H1 (cell line): Measurements from ENCODE around the gene SNX20. TPM values are rescaled to one million over a fixed set of nuclear protein-coding genes. Genes with fewer than 3 reads are reported as not detected.

Source experiments
- CTCF ChIA-PET: fragments of 300-600 bp; sonication (Branson Sonifier 250); formaldehyde crosslinking; loops from one replicate; lab custom pipeline; 2021; ENCODE audit not compliant: partially characterized antibody; lab: Charles Lee
- POLR2A ChIA-PET: fragments of 300-600 bp; sonication (Branson Sonifier 250); formaldehyde crosslinking; loops from one replicate; lab custom pipeline; 2021; ENCODE audit warnings: inconsistent platforms; ENCODE audit not compliant: partially characterized antibody; lab: Charles Lee
- DNase-seq, 2 experiments: peaks; one replicate each; pipeline versions ENCODE4 v3.0.0 to v3.0.0-alpha.2; 2010 to 2022; ENCODE audit warnings: low spot score in 2 of 2, low read depth in 1 of 2, mixed read lengths in 1 of 2
- FAIRE-seq: peaks from 2 replicates; lab custom pipeline; 2011; peaks lifted over from hg19 to GRCh38; lab: Jason Lieb, UNC
- H2AFZ ChIP-seq: 2 replicates; pipeline ENCODE4 v1.8.1; 2012; ENCODE audit warnings: low read length, inconsistent platforms
- H2AK5ac ChIP-seq: 2 replicates; pipeline ENCODE4 v1.6.1; 2013; ENCODE audit warnings: low read depth, low read length
- H2BK120ac ChIP-seq: replicated peaks from 2 replicates; pipeline ENCODE3; 2013; ENCODE audit warnings: low read depth, low read length, inconsistent platforms
- H2BK12ac ChIP-seq: 2 replicates; pipeline ENCODE4 v1.6.1; 2013; ENCODE audit warnings: low read depth, low read length
- H2BK15ac ChIP-seq: 2 replicates; pipeline ENCODE4 v1.6.1; 2013; ENCODE audit warnings: low read length
- H2BK20ac ChIP-seq: 2 replicates; pipeline ENCODE4 v1.6.1; 2013; ENCODE audit warnings: low read length
- H2BK5ac ChIP-seq: 2 replicates; pipeline ENCODE4 v1.6.1; 2013; ENCODE audit warnings: low read depth, low read length
- H3K14ac ChIP-seq: 2 replicates; pipeline ENCODE4 v1.6.1; 2013; ENCODE audit warnings: inconsistent platforms; ENCODE audit not compliant: insufficient read length
- H3K18ac ChIP-seq: 2 replicates; pipeline ENCODE4 v1.6.1; 2013; ENCODE audit warnings: low read length; ENCODE audit errors: extremely low read depth
- H3K23ac ChIP-seq: 2 replicates; pipeline ENCODE4 v1.6.1; 2013; ENCODE audit warnings: inconsistent platforms; ENCODE audit not compliant: insufficient read length
- H3K23me2 ChIP-seq: 2 replicates; pipeline ENCODE4 v1.6.1; 2013; ENCODE audit warnings: low read depth, low read length
- H3K27ac ChIP-seq: 2 replicates; pipeline ENCODE4 v1.6.1; 2011; ENCODE audit warnings: low read depth, low read length, inconsistent platforms
- H3K27me3 ChIP-seq, 4 experiments: replicated peaks in 1 of 4; 1 replicate in 1 of 4; 2 replicates in 3 of 4; pipeline versions ENCODE4 v1.6.1 to v1.8.1; 2011 to 2013; ENCODE audit warnings: low read length in 3 of 4, mild to moderate bottlenecking in 3 of 4, inconsistent platforms in 2 of 4, mixed read lengths in 2 of 4, moderate library complexity in 1 of 4; ENCODE audit not compliant: control insufficient read depth in 3 of 4, insufficient read depth in 3 of 4; ENCODE audit errors: extremely low read depth in 1 of 4
- H3K36me3 ChIP-seq, 4 experiments: 2 replicates each; pipeline versions ENCODE4 v1.6.1 to v1.8.1; 2011 to 2013; ENCODE audit warnings: mild to moderate bottlenecking in 4 of 4, low read length in 3 of 4, moderate library complexity in 2 of 4, control low read depth in 1 of 4, inconsistent platforms in 1 of 4; ENCODE audit not compliant: insufficient read depth in 4 of 4, control insufficient read depth in 2 of 4
- H3K4ac ChIP-seq: replicated peaks from 2 replicates; pipeline ENCODE3; 2013; ENCODE audit warnings: low read length, low read depth, mixed read lengths, inconsistent platforms; ENCODE audit not compliant: insufficient read length
- H3K4me1 ChIP-seq, 4 experiments: replicated peaks in 1 of 4; 1 replicate in 1 of 4; 2 replicates in 3 of 4; pipeline versions ENCODE4 v1.6.1 to v1.8.1; 2011 to 2013; ENCODE audit warnings: low read length in 3 of 4, inconsistent platforms in 2 of 4, mixed read lengths in 1 of 4; ENCODE audit not compliant: insufficient read depth in 4 of 4, control insufficient read depth in 3 of 4
- H3K4me2 ChIP-seq, 2 experiments: 2 replicates each; pipeline versions ENCODE4 v1.6.1 to v1.8.1; 2011 to 2013; ENCODE audit warnings: low read depth in 2 of 2, low read length in 2 of 2, control low read depth in 1 of 2, inconsistent platforms in 1 of 2, mild to moderate bottlenecking in 1 of 2; ENCODE audit not compliant: insufficient read depth in 1 of 2
- H3K4me3 ChIP-seq, 4 experiments: fragments of 200-600, 300-600 bp in 1 of 4; sonication (generic), shearing (Covaris generic), sonication (Bioruptor Twin) in 1 of 4; 2 replicates each; pipeline versions ENCODE4 v1.5.1 to v1.8.1; 2011 to 2016; ENCODE audit warnings: low read length in 4 of 4, low read depth in 3 of 4, control low read depth in 2 of 4, inconsistent platforms in 2 of 4, mild to moderate bottlenecking in 2 of 4, mixed read lengths in 1 of 4, moderate library complexity in 1 of 4; ENCODE audit not compliant: insufficient read depth in 2 of 4; ENCODE audit errors: extremely low read depth in 1 of 4
- H3K56ac ChIP-seq: replicated peaks from 2 replicates; pipeline ENCODE3; 2013; ENCODE audit warnings: low read depth, mild to moderate bottlenecking, mixed read lengths, low read length, inconsistent platforms; ENCODE audit not compliant: insufficient read length
- H3K79me1 ChIP-seq: 2 replicates; pipeline ENCODE4 v1.6.1; 2013; ENCODE audit warnings: low read depth, low read length, control low read depth
- H3K79me2 ChIP-seq, 2 experiments: 2 replicates each; pipeline versions ENCODE4 v1.6.1 to v1.8.1; 2012 to 2013; ENCODE audit warnings: low read length in 2 of 2, mild to moderate bottlenecking in 2 of 2, inconsistent platforms in 1 of 2; ENCODE audit not compliant: insufficient read depth in 2 of 2, control insufficient read depth in 1 of 2
- H3K9ac ChIP-seq, 4 experiments: replicated peaks in 1 of 4; 1 replicate in 1 of 4; 2 replicates in 3 of 4; pipeline versions ENCODE4 v1.6.1 to v1.8.1; 2011 to 2013; ENCODE audit warnings: low read depth in 3 of 4, low read length in 3 of 4, control low read depth in 2 of 4, mild to moderate bottlenecking in 2 of 4, moderate library complexity in 2 of 4, inconsistent platforms in 1 of 4; ENCODE audit errors: extremely low read depth in 1 of 4
- H3K9me3 ChIP-seq, 2 experiments: 2 replicates each; pipeline versions ENCODE4 v1.6.1 to v1.8.1; 2012 to 2013; ENCODE audit warnings: mild to moderate bottlenecking in 2 of 2, moderate library complexity in 2 of 2, control low read depth in 1 of 2, inconsistent platforms in 1 of 2, low read depth in 1 of 2, low read length in 1 of 2, mixed read lengths in 1 of 2; ENCODE audit not compliant: insufficient read depth in 2 of 2
- H4K20me1 ChIP-seq, 2 experiments: replicated peaks in 1 of 2; 2 replicates each; pipeline versions ENCODE3 to v1.8.1; 2011 to 2013; ENCODE audit warnings: inconsistent platforms in 2 of 2, low read length in 2 of 2, mild to moderate bottlenecking in 1 of 2; ENCODE audit not compliant: insufficient read depth in 2 of 2, control insufficient read depth in 1 of 2
- H4K5ac ChIP-seq: 2 replicates; pipeline ENCODE4 v1.6.1; 2013; ENCODE audit warnings: low read length, low read depth, mixed read lengths, inconsistent platforms; ENCODE audit not compliant: insufficient read length
- H4K8ac ChIP-seq: 2 replicates; pipeline ENCODE4 v1.8.0; 2013; ENCODE audit warnings: mild to moderate bottlenecking, moderate library complexity, low read length, inconsistent platforms; ENCODE audit not compliant: insufficient read depth; ENCODE audit errors: extremely low read depth
- H4K91ac ChIP-seq: replicated peaks from 2 replicates; pipeline ENCODE3; 2013; ENCODE audit warnings: low read length, mixed read lengths, inconsistent platforms; ENCODE audit not compliant: insufficient read length
- GABPA ChIP-seq: IDR thresholded peaks from 2 replicates; pipeline ENCODE4 v1.6.1; 2011; ENCODE audit warnings: mild to moderate bottlenecking, low read length, moderate library complexity, borderline replicate concordance; ENCODE audit not compliant: insufficient read depth
- WGBS, 2 experiments: shearing (Covaris generic) in 1 of 2; methylation state at CpG; one replicate each; pipeline versions ENCODE4 v1.1.6 to v1.1.7; 2013 to 2015; ENCODE audit warnings: low lambda C conversion rate in 2 of 2, mixed read lengths in 2 of 2, inconsistent platforms in 1 of 2, low coverage in 1 of 2, missing lambda C conversion rate in 1 of 2; ENCODE audit not compliant: insufficient replicate concordance in 2 of 2, insufficient coverage in 1 of 2, insufficient read length in 1 of 2; ENCODE audit errors: extremely low coverage in 1 of 2, missing lambda C conversion rate in 1 of 2; 5-methylcytosine and 5-hydroxymethylcytosine counted together
- polyA plus RNA-seq, 7 experiments: library from polyadenylated mRNA; depleted of rRNA in 3 of 7; stranded (reverse) in 5 of 7; unstranded in 2 of 7; fragments of >200 nt in 5 of 7; fragments of 200-250 nt in 2 of 7; gene quantifications; 1 replicate in 5 of 7; 2 replicates in 1 of 7; 4 replicates in 1 of 7; pipeline versions ENCODE4 v1.2.1 to v1.2.3, GENCODE V29; 2011 to 2013; ENCODE audit warnings: missing spikeins in 2 of 7, mixed read lengths in 2 of 7
- total RNA-seq: library from RNA; stranded (reverse); fragmentation: NEBNext Ultra II Directional; extraction: Animal tissue kit (Norgen Biotek cat#: 25700); gene quantifications from 2 replicates; pipeline ENCODE4 v1.2.1, GENCODE V29; 2021
- TF ChIP-seq, protein P1 (sequence below), 3 experiments: IDR thresholded peaks; 1 replicate in 2 of 3; 2 replicates in 1 of 3; pipeline versions ENCODE4 v1.5.1 to v1.6.1; 2011; ENCODE audit warnings: low read length in 3 of 3, mild to moderate bottlenecking in 3 of 3, inconsistent platforms in 2 of 3, low read depth in 1 of 3, moderate library complexity in 1 of 3; ENCODE audit not compliant: insufficient read depth in 1 of 3; ENCODE audit errors: control extremely low read depth in 1 of 3

SNX20 gene
- total and polyA plus RNA-seq, 2 of the 8 experiments (the other 6 are each of a cell fraction or from before 2014, with no cell fraction given): not detected

GRCh38 chr16:50667497-50668367 is 13.4 kb downstream of the SNX20 start:
- Histone ChIP-seq H2BK15ac (0 out of 2 replicates have a peak overlapping the region, but pooled peaks have one; percentile 63), H2BK12ac (no peak overlapping the region), H4K91ac (peak overlapping the region; percentile 22), H3K9me3 (peaks cover 11 to 13% of the 10 kb centered on the region in 2 experiments), H3K27me3 (0 out of 7 replicates have a peak, but pooled peaks cover 0 to 3% (median 0%) of the 10 kb centered on the region in 4 experiments), H2BK20ac (no peak overlapping the region), H2AK5ac (no peak overlapping the region), H4K5ac (no peak overlapping the region), H3K79me1 (no peaks in the 10 kb centered on the region), H3K56ac (no peak overlapping the region), H3K27ac (no peak overlapping the region), H3K4me3 (no peak overlapping the region), H3K36me3 (no peaks in the 10 kb centered on the region), H3K14ac (no peak overlapping the region), H2BK120ac (no peak overlapping the region), H3K23me2 (no peaks in the 10 kb centered on the region; the same call in 1 of the 2 replicates), H3K79me2 (no peaks in the 10 kb centered on the region), H2AFZ (peak overlapping the region; percentile 84; the same call in 1 of the 2 replicates), H4K20me1 (no peaks in the 10 kb centered on the region), H3K4me2 (no peak overlapping the region), H2BK5ac (no peak overlapping the region), H3K4ac (peak overlapping the region; percentile 71), H3K9ac (no peak overlapping the region), H4K8ac (no peak overlapping the region), H3K4me1 (peaks cover 0 to 2% (median 0%) of the 10 kb centered on the region in 4 experiments; a peak in 1 of 7 replicates), H3K23ac (no peak overlapping the region), H3K18ac (no peak overlapping the region)
- CTCF ChIA-PET: interaction anchor here (0.7 to 21.1 kb wide), 54 partner anchors 7 to 382 kb away, joined by 3 to 279 read pairs (median 4); partner anchors contain the start of genes CYLD and SNX20
- POLR2A ChIA-PET: no interaction called here
- TF ChIP-seq GABPA: no peak
- TF ChIP-seq, protein P1, sequence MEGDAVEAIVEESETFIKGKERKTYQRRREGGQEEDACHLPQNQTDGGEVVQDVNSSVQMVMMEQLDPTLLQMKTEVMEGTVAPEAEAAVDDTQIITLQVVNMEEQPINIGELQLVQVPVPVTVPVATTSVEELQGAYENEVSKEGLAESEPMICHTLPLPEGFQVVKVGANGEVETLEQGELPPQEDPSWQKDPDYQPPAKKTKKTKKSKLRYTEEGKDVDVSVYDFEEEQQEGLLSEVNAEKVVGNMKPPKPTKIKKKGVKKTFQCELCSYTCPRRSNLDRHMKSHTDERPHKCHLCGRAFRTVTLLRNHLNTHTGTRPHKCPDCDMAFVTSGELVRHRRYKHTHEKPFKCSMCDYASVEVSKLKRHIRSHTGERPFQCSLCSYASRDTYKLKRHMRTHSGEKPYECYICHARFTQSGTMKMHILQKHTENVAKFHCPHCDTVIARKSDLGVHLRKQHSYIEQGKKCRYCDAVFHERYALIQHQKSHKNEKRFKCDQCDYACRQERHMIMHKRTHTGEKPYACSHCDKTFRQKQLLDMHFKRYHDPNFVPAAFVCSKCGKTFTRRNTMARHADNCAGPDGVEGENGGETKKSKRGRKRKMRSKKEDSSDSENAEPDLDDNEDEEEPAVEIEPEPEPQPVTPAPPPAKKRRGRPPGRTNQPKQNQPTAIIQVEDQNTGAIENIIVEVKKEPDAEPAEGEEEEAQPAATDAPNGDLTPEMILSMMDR (IDR thresholded peaks at IDR 0.05; ENCODE audit: control extremely low read depth in 1 of 3, insufficient read depth in 1 of 3, low read depth in 1 of 3, low read length in 3 of 3): peak in 2 of 3 experiments; percentile 1 to 54; a peak in 3 of 4 replicates
- DNase-seq: no peak
- no peak for FAIRE-seq
- 92% methylated on average over 21 of the region's 21 CpGs; no CpG with 5 or more reads in 1 of the 2 experiments for WGBS, 2 experiments
